CD4-positive, alpha-beta T cell treated with Interleukin-6 for 4 hours (primary cell): ENCODE results near the gene FAU.
A peak's percentile ranks its signal among the peaks of the same experiment; 100 is the strongest.

ENCODE experiments used
- DNase-seq: peaks from one replicate; pipeline ENCODE4 v3.0.0-alpha.2; 2020; ENCODE audit warnings: mixed read lengths

FAU gene

DNA sequence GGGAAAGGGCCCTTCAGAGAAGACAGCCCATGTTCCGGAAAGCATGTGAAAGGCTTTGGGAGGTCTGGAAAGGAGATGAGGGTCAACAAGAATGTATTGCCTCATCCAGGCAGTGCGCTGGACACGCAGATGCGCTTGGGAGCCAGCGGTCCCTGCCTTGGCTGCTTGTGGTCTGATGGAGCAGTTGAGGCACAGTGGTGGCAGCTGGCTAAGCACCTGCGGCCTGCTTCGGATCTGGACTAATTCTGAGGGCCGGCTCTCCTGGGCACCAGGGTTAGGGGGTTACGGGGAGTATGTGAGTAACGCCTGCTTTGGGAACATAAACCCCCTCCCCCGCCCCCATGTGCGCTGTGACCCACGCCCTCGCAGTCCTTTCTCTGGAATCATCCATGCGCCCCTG lies 14.9 kb downstream of the FAU start:
- DNase-seq: no peak

- no peak for DNase-seq
Observed at GRCh38 chr11:65104628-65105027, 17.3 kb downstream of the FAU start.

DNA sequence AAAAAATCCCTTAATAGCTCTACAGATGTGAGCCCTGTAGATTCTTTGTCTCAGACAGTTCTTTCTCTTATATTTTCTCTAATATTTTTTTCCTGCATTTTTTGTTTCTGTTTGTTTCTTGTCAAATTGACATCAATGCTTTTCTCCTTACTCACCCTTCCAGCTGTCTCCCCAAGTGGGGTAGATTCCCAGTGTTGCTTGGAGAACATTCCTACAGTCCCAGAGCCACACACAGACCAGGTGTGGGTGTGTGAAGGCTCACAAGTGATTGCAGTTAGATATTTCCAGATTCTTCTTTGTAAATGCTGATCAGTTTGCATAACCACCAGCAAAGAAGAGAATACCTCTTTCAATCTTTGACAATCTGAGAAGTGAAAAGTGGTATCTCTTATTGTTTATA lies 18.5 kb downstream of the FAU start:
- no peak for DNase-seq

- no peak for DNase-seq
Observed at GRCh38 chr11:65102142-65103095, 19.5 kb downstream of the FAU start.

- DNase-seq: no peak
Observed at GRCh38 chr11:65100674-65101350, 21.1 kb downstream of the FAU start.

DNA sequence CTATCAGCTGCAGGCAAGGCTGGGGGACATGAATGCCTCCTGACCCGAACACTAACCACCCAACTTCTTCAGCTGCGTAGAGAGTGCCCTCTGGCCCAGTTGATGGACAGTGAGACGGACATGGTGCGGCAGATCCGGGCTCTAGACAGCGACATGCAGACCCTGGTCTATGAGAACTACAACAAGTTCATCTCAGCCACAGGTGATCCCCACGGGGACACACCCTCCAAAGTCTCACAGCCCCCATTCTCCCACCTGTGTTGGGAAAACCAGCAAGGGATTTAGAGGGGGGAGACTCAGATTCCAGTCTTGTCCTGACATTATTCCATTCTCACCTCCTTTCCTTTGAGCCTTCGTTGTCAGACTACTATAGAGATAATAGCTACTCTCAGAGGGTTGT lies 25.0 kb downstream of the FAU start:
- no peak for DNase-seq

GRCh38 chr11:65095974-65096806 lies 25.7 kb downstream of the FAU start, which contains the start of gene VPS51:
VPS51 (plus strand) TSS chr11:65096214; CDS start chr11:65096251, 37 bp downstream.
- peak; percentile 87 for DNase-seq

DNA sequence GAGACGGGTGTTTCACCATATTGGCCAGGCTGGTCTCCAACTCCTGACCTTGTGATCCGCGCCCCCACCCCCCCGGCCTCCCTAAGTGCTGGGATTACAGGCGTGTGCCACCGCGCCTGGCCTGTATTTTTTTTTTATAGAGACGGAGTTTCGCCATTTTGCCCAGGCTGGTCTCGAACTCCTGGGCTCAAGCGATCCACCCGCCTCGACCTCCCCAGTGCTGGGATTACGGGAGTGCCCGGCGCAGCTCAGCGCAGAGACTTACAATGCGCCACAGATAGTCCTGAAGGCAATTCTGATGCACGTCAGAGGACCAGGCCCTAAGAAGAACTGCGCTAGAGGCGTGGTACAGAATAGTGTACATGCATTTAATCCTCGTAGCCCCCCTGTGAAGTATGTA lies 26.5 kb downstream of the FAU start:
- DNase-seq: no peak

- DNase-seq: no peak
Observed at GRCh38 chr11:65090628-65091027, 31.3 kb downstream of the FAU start.

GRCh38 chr11:65089621-65090020 lies 32.3 kb downstream of the FAU start:
- no peak for DNase-seq

- no peak for DNase-seq
Observed at GRCh38 chr11:65087827-65088226, 34.1 kb downstream of the FAU start.

DNA sequence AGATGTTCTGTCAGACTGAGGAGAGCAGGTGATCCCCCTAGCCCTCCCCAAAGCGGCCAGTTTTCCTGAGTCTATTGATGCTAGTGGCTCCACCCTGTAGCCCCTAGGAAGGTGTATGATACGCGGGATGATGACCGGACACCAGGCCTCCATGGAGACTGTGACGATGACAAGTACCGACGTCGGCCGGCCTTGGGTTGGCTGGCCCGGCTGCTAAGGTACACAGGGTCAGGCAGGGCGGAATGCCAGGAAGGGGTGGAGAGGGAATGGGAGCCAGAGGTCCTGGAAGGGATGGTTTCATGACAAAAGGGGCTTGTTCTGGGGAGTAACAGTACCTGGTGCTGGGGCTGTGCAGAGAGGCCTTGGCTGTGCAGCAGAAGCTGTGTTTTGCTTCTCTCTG lies 34.7 kb downstream of the FAU start:
- no peak for DNase-seq

DNA sequence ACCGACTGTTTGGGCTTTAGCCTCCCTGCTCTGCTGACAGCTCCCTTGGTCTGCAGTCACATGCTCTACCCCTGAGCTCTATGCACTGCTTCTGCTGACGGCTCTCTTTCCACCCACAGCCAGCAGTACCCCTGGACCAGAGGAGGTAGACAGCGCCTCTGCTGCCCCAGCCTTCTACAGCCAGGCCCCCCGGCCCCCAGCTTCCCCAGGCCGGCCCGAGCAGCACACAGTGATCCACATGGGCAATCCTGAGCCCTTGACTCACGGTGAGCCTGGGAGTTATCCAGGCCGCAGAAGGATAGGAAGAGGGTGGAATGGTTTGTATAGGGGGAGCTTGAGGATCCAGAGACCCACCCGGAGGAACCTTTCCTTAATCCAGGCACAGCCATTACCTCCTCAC lies 35.1 kb downstream of the FAU start:
- no peak for DNase-seq

- no peak for DNase-seq
Observed at GRCh38 chr11:65085446-65085845, 36.5 kb downstream of the FAU start.

GRCh38 chr11:65084598-65085375 lies 37.1 kb downstream of the FAU start:
- no peak for DNase-seq

DNA sequence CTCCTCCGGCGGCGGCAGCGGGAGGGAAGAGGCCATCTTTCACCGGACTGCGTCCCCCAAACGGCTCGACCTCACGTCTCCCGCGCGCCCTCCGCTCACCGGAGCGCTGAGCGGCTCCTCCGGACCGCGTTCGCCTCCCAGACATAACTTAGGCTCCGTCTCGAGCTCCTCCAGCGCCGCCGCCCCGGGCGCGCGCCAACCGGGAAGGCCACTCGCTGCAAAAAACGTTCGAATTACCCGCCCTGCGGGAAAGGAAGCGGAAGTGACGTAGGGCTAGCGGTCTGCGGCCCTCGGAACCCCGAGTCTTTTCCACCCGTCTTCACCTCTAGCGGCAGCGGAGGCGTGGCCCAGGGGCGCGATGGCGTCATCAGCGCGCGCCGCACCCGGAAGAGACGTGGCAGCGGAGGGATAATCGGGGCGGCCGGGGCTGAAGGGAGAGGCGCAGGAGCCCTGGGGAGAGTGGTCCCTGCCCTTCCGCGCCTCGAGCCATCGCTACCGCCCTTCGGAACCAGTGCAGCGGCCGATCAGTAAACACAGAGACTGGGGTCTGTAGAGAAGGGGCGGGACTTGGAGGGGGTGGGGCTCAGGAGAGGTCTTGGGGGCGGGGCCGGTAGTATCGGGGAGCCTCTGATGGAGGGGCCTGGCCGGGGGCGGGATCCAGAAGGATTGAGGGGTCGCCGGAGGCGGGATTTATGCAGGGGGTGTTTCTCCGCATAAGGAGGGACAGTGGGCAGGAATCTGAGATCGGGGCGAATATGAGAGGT lies 37.9 kb downstream of the FAU start, which contains the start of the genes CDCA5 and ZFPL1:
Gene CDCA5 (minus strand): TSS at position 207 of the 764 bp plus-strand sequence. CDS start 62 bp downstream, at position 145.
Gene ZFPL1 (plus strand): TSS at position 389 of the 764 bp plus-strand sequence. CDS start 477 bp downstream, outside the sequence.
- DNase-seq: peak; percentile 95

DNA sequence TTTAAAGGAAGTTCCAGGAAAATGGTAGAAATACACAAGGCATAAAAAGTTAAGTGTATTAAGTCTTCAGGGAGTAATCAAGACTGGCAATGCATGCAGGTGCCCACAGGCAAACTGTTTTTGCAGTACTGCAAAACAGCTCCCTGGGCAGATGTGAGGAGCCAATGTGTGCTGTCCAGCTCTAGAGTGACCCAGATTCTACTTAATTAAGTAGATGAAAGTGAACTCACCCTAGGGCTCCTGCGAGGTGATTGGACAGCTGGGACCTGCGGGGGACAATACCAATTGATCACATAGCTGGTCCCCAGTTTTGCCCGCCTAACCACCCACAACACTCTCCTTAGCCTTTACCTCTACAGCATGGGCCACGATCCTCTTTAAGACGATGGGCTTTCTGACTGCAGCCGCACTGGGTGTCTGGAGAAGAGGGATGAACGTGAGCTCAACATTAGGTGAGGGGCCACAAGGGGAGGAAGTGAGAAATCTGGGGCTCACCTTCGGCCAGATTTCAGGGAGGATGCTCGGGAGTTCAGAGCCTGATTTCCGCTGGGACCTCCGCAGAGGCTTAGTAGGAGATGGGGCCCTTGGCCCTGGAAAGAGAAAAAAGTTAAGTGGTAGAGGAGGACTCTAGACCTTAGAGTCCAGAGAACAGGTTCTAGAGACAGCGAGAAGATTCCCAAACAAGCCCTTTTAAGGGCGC lies 38.6 kb downstream of the FAU start:
- DNase-seq: no peak

GRCh38 chr11:65078786-65079342 lies 43.1 kb downstream of the FAU start:
- no peak for DNase-seq

- peak; percentile 80 for DNase-seq
Observed at GRCh38 chr11:65078151-65078550, 43.8 kb downstream of the FAU start.

GRCh38 chr11:65077451-65077850 lies 44.5 kb downstream of the FAU start:
- DNase-seq: no peak
